DMS153 (cell line): ENCODE data around the gene GPLD1.
A peak's percentile ranks its signal among the peaks of the same experiment; 100 is the strongest.
"Not testable (repeated sequence)": the region's sequence is repeated elsewhere in the genome, so short reads cannot be mapped to it uniquely, and the experiment has no call there.

Source experiments
- DNase-seq: peaks from one replicate; lab custom pipeline; 2025; lab: John Stamatoyannopoulos, UW

Gene GPLD1

GRCh38 chr6:24489470-24489869, at the start of gene GPLD1:
Gene GPLD1 (minus strand): TSS chr6:24489578. CDS start chr6:24489511, 67 bp downstream.
- DNase-seq = no peak

- DNase-seq = no peak
Measured at GRCh38 chr6:24537771-24538385, 48.5 kb upstream of the GPLD1 start.

- DNase-seq = peak; percentile 22
Measured at GRCh38 chr6:24537082-24537699, 47.8 kb upstream of the GPLD1 start.

- no peak for DNase-seq
Measured at GRCh38 chr6:24536466-24536865, 47.1 kb upstream of the GPLD1 start.

- no peak for DNase-seq
Measured at GRCh38 chr6:24535210-24535609, 45.8 kb upstream of the GPLD1 start.

GRCh38 chr6:24534329-24534728, 45.0 kb upstream of the GPLD1 start:
- no peak for DNase-seq

GRCh38 chr6:24529985-24530384, 40.6 kb upstream of the GPLD1 start:
- DNase-seq = no peak

- DNase-seq = peak; percentile 46
Measured at GRCh38 chr6:24524805-24525204, 35.4 kb upstream of the GPLD1 start.

- DNase-seq = no peak
Measured at GRCh38 chr6:24524329-24524728, 35.0 kb upstream of the GPLD1 start.

- DNase-seq = peak; percentile 81
Measured at GRCh38 chr6:24522228-24523176, 33.1 kb upstream of the GPLD1 start.

- peak; percentile 7 for DNase-seq
Measured at GRCh38 chr6:24520929-24521546, 31.7 kb upstream of the GPLD1 start.

GRCh38 chr6:24517659-24518543, 28.5 kb upstream of the GPLD1 start:
- DNase-seq = no peak

- DNase-seq = no peak
Measured at GRCh38 chr6:24513602-24514001, 24.2 kb upstream of the GPLD1 start.

- DNase-seq = not testable (repeated sequence)
Measured at GRCh38 chr6:24511976-24512375, 22.6 kb upstream of the GPLD1 start.

GRCh38 chr6:24506814-24507520, 17.6 kb upstream of the GPLD1 start:
- no peak for DNase-seq

GRCh38 chr6:24504649-24505586, 15.5 kb upstream of the GPLD1 start:
- no peak for DNase-seq

GRCh38 chr6:24504287-24504648, 14.9 kb upstream of the GPLD1 start:
- DNase-seq = no peak

GRCh38 chr6:24501914-24502313, 12.5 kb upstream of the GPLD1 start:
- DNase-seq = no peak

GRCh38 chr6:24501374-24501773, 12.0 kb upstream of the GPLD1 start:
- DNase-seq = no peak

- no peak for DNase-seq
Measured at GRCh38 chr6:24500683-24501082, 11.3 kb upstream of the GPLD1 start.
